Tibial nerve (tissue), 4 donors: Measurements from ENCODE around the gene ARHGAP44. TPM values are rescaled to one million over a fixed set of nuclear protein-coding genes. Genes with fewer than 3 reads are reported as not detected.

Experiments used
- DNase-seq, 2 donors: peaks; one replicate each; pipeline ENCODE4 v3.0.0-alpha.2; 2019; ENCODE audit warnings: low spot score in 2 of 2
- H3K27ac ChIP-seq, 4 donors: fragments of 200-600 bp; sonication (generic) in 3 of 4; one replicate each; pipeline ENCODE4 v1.5.1; 2017 to 2019; ENCODE audit warnings: mild to moderate bottlenecking in 1 of 4
- H3K27me3 ChIP-seq, 2 donors: fragments of 200-600 bp; sonication (generic) in 1 of 2; one replicate each; pipeline versions ENCODE4 v1.5.1 to v1.6.0; 2017 to 2019
- H3K36me3 ChIP-seq, 3 donors: fragments of 200-600 bp; sonication (generic); one replicate each; pipeline ENCODE4 v1.5.1; 2018 to 2019
- H3K4me1 ChIP-seq, 4 donors: fragments of 200-600 bp; sonication (generic) in 3 of 4; one replicate each; pipeline ENCODE4 v1.5.1; 2017 to 2019
- H3K4me3 ChIP-seq, 4 donors: fragments of 200-600 bp; sonication (generic) in 3 of 4; one replicate each; pipeline ENCODE4 v1.5.1; 2017 to 2019; ENCODE audit warnings: mild to moderate bottlenecking in 1 of 4, moderate library complexity in 1 of 4
- H3K9me3 ChIP-seq, 4 donors: fragments of 200-600 bp; sonication (generic) in 3 of 4; one replicate each; pipeline ENCODE4 v1.5.1; 2017 to 2019
- CTCF ChIP-seq, 5 experiments: fragments of 200-600 bp in 3 of 5; fragments of 450-650 bp in 2 of 5; sonication (generic) in 3 of 5; IDR thresholded peaks; one replicate each; pipeline ENCODE4 v1.5.1; 2016 to 2019; ENCODE audit warnings: antibody characterized with exemption in 5 of 5, mild to moderate bottlenecking in 3 of 5, moderate library complexity in 2 of 5
- EP300 ChIP-seq, 2 donors: sonication (generic); formaldehyde crosslinking; IDR thresholded peaks; one replicate each; pipeline ENCODE4 v1.6.1; 2017; ENCODE audit warnings: antibody characterized with exemption in 2 of 2, mild to moderate bottlenecking in 1 of 2
- POLR2A ChIP-seq, 2 donors: fragments of 450-650 bp; IDR thresholded peaks; one replicate each; pipeline ENCODE4 v1.6.1; 2017; ENCODE audit warnings: antibody characterized with exemption in 2 of 2, mild to moderate bottlenecking in 2 of 2, moderate library complexity in 2 of 2
- WGBS, 2 donors: methylation state at CpG; one replicate each; pipeline ENCODE4 v1.1.5; 2018; 5-methylcytosine and 5-hydroxymethylcytosine counted together
- total RNA-seq, 4 donors: library from RNA; depleted of rRNA; stranded (reverse); fragments of >200 nt; gene quantifications; one replicate each; pipeline ENCODE4 v1.1.0, GENCODE V29; 2016

ARHGAP44 gene
- total RNA-seq, 4 donors from 2014 or later, result 1.6 to 4.6 (median 2.7) TPM

GRCh38 chr17:12953156-12953555, 163.9 kb downstream of the ARHGAP44 start:
- Histone ChIP-seq H3K27me3 (no peaks in the 10 kb centered on the region), H3K36me3 (peaks cover 0 to 28% (median 0%) of the 10 kb centered on the region in 3 donors), H3K9me3 (peaks cover 0 to 29% (median 0%) of the 10 kb centered on the region in 4 donors), H3K4me3 (no peak overlapping the region), H3K27ac (no peak overlapping the region), H3K4me1 (no peaks in the 10 kb centered on the region)
- DNase-seq, result no peak
- 94 to 96% methylated on average over 13 of the region's 13 CpGs for WGBS, 2 donors
- TF ChIP-seq EP300 (IDR thresholded peaks at IDR 0.05) (no peak), POLR2A (IDR thresholded peaks at IDR 0.05) (no peak), CTCF (IDR thresholded peaks at IDR 0.05) (no peak)

GRCh38 chr17:12955521-12955920, 166.2 kb downstream of the ARHGAP44 start:
- peaks cover 0 to 34% (median 0%) of the 10 kb centered on the region in 4 donors for H3K9me3 ChIP-seq
- peaks cover 0 to 28% (median 0%) of the 10 kb centered on the region in 3 donors for H3K36me3 ChIP-seq
- no peak for DNase-seq
- no peaks in the 10 kb centered on the region for H3K4me1 ChIP-seq
- H3K4me3 ChIP-seq, result no peak overlapping the region
- TF ChIP-seq CTCF (IDR thresholded peaks at IDR 0.05), result no peak
- TF ChIP-seq POLR2A (IDR thresholded peaks at IDR 0.05), result no peak
- no peak for TF ChIP-seq EP300 (IDR thresholded peaks at IDR 0.05)
- no peak overlapping the region for H3K27ac ChIP-seq
- no peaks in the 10 kb centered on the region for H3K27me3 ChIP-seq
- 84 to 88% methylated on average over 5 of the region's 5 CpGs for WGBS, 2 donors

GRCh38 chr17:12958786-12959185, 169.5 kb downstream of the ARHGAP44 start:
- H3K4me3 ChIP-seq, result no peak overlapping the region
- H3K4me1 ChIP-seq, result no peaks in the 10 kb centered on the region
- H3K36me3 ChIP-seq, result peaks cover 0 to 28% (median 0%) of the 10 kb centered on the region in 3 donors
- H3K27me3 ChIP-seq, result no peaks in the 10 kb centered on the region
- no peak overlapping the region for H3K27ac ChIP-seq
- DNase-seq, result no peak
- 93 to 98% methylated on average over 12 of the region's 12 CpGs for WGBS, 2 donors
- TF ChIP-seq POLR2A (IDR thresholded peaks at IDR 0.05) (no peak), CTCF (IDR thresholded peaks at IDR 0.05) (no peak), EP300 (IDR thresholded peaks at IDR 0.05) (no peak)
- H3K9me3 ChIP-seq, result peaks cover 0 to 34% (median 0%) of the 10 kb centered on the region in 4 donors

GRCh38 chr17:12959441-12959840, 170.1 kb downstream of the ARHGAP44 start:
- H3K4me1 ChIP-seq, result no peaks in the 10 kb centered on the region
- no peak for TF ChIP-seq CTCF (IDR thresholded peaks at IDR 0.05)
- no peak for TF ChIP-seq EP300 (IDR thresholded peaks at IDR 0.05)
- TF ChIP-seq POLR2A (IDR thresholded peaks at IDR 0.05), result no peak
- peaks cover 0 to 28% (median 0%) of the 10 kb centered on the region in 3 donors for H3K36me3 ChIP-seq
- peaks cover 0 to 34% (median 0%) of the 10 kb centered on the region in 4 donors for H3K9me3 ChIP-seq
- H3K27ac ChIP-seq, result no peak overlapping the region
- no peak overlapping the region for H3K4me3 ChIP-seq
- H3K27me3 ChIP-seq, result no peaks in the 10 kb centered on the region
- DNase-seq, result no peak
- 95% methylated on average over 8 of the region's 8 CpGs for WGBS, 2 donors

- 96 to 97% methylated on average over 4 of the region's 4 CpGs for WGBS, 2 donors
- Histone ChIP-seq H3K27me3 (no peaks in the 10 kb centered on the region), H3K27ac (no peak overlapping the region), H3K9me3 (peaks cover 0 to 19% (median 0%) of the 10 kb centered on the region in 4 donors), H3K4me3 (no peak overlapping the region), H3K4me1 (peaks cover 0 to 3% (median 0%) of the 10 kb centered on the region in 4 donors), H3K36me3 (peaks cover 0 to 14% (median 0%) of the 10 kb centered on the region in 3 donors)
- no peak for TF ChIP-seq EP300 (IDR thresholded peaks at IDR 0.05)
- no peak for TF ChIP-seq CTCF (IDR thresholded peaks at IDR 0.05)
- TF ChIP-seq POLR2A (IDR thresholded peaks at IDR 0.05), result no peak
- no peak for DNase-seq
These were observed 172.4 kb downstream of the ARHGAP44 start for GRCh38 chr17:12961655-12962054.
